Hepatocyte (in vitro differentiated cells): ENCODE measurements around the gene UGT1A5. TPM values are rescaled to one million over a fixed set of nuclear protein-coding genes. Genes with fewer than 3 reads are reported as not detected.

Experiments used
- DNase-seq: peaks from one replicate; pipeline ENCODE4 v3.0.0-alpha.2; 2016; ENCODE audit warnings: low spot score
- H2AFZ ChIP-seq: fragments of 200-600 bp; sonication (generic); 2 replicates; pipeline ENCODE4 v1.6.0; 2016; ENCODE audit warnings: antibody characterized with exemption, mild to moderate bottlenecking
- H3K27ac ChIP-seq: fragments of 200-600 bp; sonication (generic); 2 replicates; pipeline ENCODE4 v1.5.1; 2016; ENCODE audit warnings: mild to moderate bottlenecking
- H3K27me3 ChIP-seq: fragments of 200-600 bp; sonication (generic); 2 replicates; pipeline ENCODE4 v1.6.1; 2016
- H3K36me3 ChIP-seq: fragments of 200-600 bp; sonication (generic); replicated peaks from 2 replicates; pipeline ENCODE4 v1.5.1; 2016; ENCODE audit warnings: low read depth; ENCODE audit not compliant: insufficient read depth
- H3K4me1 ChIP-seq: fragments of 200-600 bp; sonication (generic); 2 replicates; pipeline ENCODE4 v1.5.1; 2016; ENCODE audit warnings: mild to moderate bottlenecking, moderate library complexity; ENCODE audit not compliant: insufficient read depth
- H3K4me2 ChIP-seq: fragments of 200-600 bp; sonication (generic); 2 replicates; pipeline ENCODE4 v1.6.0; 2016
- H3K4me3 ChIP-seq: fragments of 200-600 bp; sonication (generic); 2 replicates; pipeline ENCODE4 v1.5.1; 2016; ENCODE audit warnings: mild to moderate bottlenecking
- H3K79me2 ChIP-seq: fragments of 200-600 bp; sonication (generic); 2 replicates; pipeline ENCODE4 v1.6.0; 2017; ENCODE audit warnings: mild to moderate bottlenecking
- H3K9me2 ChIP-seq: fragments of 200-600 bp; sonication (generic); replicated peaks from 2 replicates; pipeline ENCODE4 v1.6.0; 2017; ENCODE audit warnings: mild to moderate bottlenecking; ENCODE audit not compliant: insufficient read depth
- H3K9me3 ChIP-seq: fragments of 200-600 bp; sonication (generic); 2 replicates; pipeline ENCODE4 v1.5.1; 2016; ENCODE audit warnings: low read depth, mild to moderate bottlenecking
- H4K20me1 ChIP-seq: fragments of 200-600 bp; sonication (generic); 2 replicates; pipeline ENCODE4 v1.6.0; 2016; ENCODE audit warnings: mild to moderate bottlenecking; ENCODE audit not compliant: insufficient read depth, poor library complexity, severe bottlenecking
- CTCF ChIP-seq: fragments of 200-600 bp; sonication (generic); IDR thresholded peaks from 2 replicates; pipeline ENCODE4 v1.5.1; 2016; ENCODE audit warnings: antibody characterized with exemption, mild to moderate bottlenecking; ENCODE audit not compliant: poor library complexity
- EZH2 ChIP-seq: fragments of 200-600 bp; sonication (generic); IDR thresholded peaks from 2 replicates; pipeline ENCODE4 v1.6.1; 2016; ENCODE audit warnings: antibody characterized with exemption, mild to moderate bottlenecking, borderline replicate concordance
- EZH2phosphoT487 ChIP-seq: fragments of 200-600 bp; sonication (generic); IDR thresholded peaks from one replicate; pipeline ENCODE4 v1.6.1; 2018; ENCODE audit warnings: antibody characterized with exemption, mild to moderate bottlenecking, low read depth, moderate library complexity; ENCODE audit not compliant: unreplicated experiment, severe bottlenecking
- whole genome bisulfite sequencing: methylation state at CpG from one replicate; pipeline ENCODE4 v1.1.6; 2016; ENCODE audit warnings: low lambda C conversion rate; ENCODE audit errors: missing lambda C conversion rate; 5-methylcytosine and 5-hydroxymethylcytosine counted together
- polyA plus RNA-seq: library from polyadenylated mRNA; unstranded; fragments of >200 nt; fragmentation: Nextera tagmentation; extraction: Ambion mirVana; gene quantifications from 2 replicates; pipeline ENCODE4 v1.2.1, GENCODE V29; 2016
- total RNA-seq: library from RNA; depleted of rRNA; stranded (reverse); fragments of >200 nt; gene quantifications from 2 replicates; pipeline ENCODE4 v1.2.3, GENCODE V29; 2014

UGT1A5 gene
- total and polyA plus RNA-seq, 2 experiments from 2014 or later = not detected

- H3K79me2 ChIP-seq = no peaks in the 10 kb centered on the region
- TF ChIP-seq CTCF (no peak), EZH2phosphoT487 (no peak), EZH2 (no peak)
- H3K9me2 ChIP-seq = no peaks in the 10 kb centered on the region
- H3K4me1 ChIP-seq = no peaks in the 10 kb centered on the region
- H3K4me2 ChIP-seq = no peak overlapping the region
- H3K36me3 ChIP-seq = no peaks in the 10 kb centered on the region
- no peaks in the 10 kb centered on the region for H4K20me1 ChIP-seq
- no peak for DNase-seq
- H2AFZ ChIP-seq = no peak overlapping the region
- H3K9me3 ChIP-seq = no peaks in the 10 kb centered on the region
- no peaks in the 10 kb centered on the region for H3K27me3 ChIP-seq
- H3K27ac ChIP-seq = no peak overlapping the region
- H3K4me3 ChIP-seq = no peak overlapping the region
- 93% methylated on average over 6 of the region's 6 CpGs for WGBS
Observed at GRCh38 chr2:233810385-233810784, 97.7 kb downstream of the UGT1A5 start.

- Histone ChIP-seq H3K27ac (no peak overlapping the region), H3K79me2 (no peaks in the 10 kb centered on the region), H3K9me3 (no peaks in the 10 kb centered on the region), H3K4me3 (no peak overlapping the region), H3K9me2 (no peaks in the 10 kb centered on the region), H2AFZ (no peak overlapping the region), H3K4me1 (no peaks in the 10 kb centered on the region), H3K27me3 (no peaks in the 10 kb centered on the region), H3K36me3 (no peaks in the 10 kb centered on the region), H3K4me2 (no peak overlapping the region), H4K20me1 (no peaks in the 10 kb centered on the region)
- DNase-seq = no peak
- WGBS = 78% methylated on average over 4 of the region's 4 CpGs
- TF ChIP-seq EZH2phosphoT487 (no peak), CTCF (no peak), EZH2 (no peak)
Observed at GRCh38 chr2:233811087-233811486, 98.4 kb downstream of the UGT1A5 start.

- WGBS = 94% methylated on average over 8 of the region's 8 CpGs
- DNase-seq = no peak
- H3K79me2 ChIP-seq = no peaks in the 10 kb centered on the region
- H3K4me1 ChIP-seq = no peaks in the 10 kb centered on the region
- no peaks in the 10 kb centered on the region for H3K27me3 ChIP-seq
- no peaks in the 10 kb centered on the region for H3K36me3 ChIP-seq
- H3K4me3 ChIP-seq = no peak overlapping the region
- H3K4me2 ChIP-seq = no peak overlapping the region
- H2AFZ ChIP-seq = no peak overlapping the region
- no peak for TF ChIP-seq CTCF
- TF ChIP-seq EZH2phosphoT487 = no peak
- TF ChIP-seq EZH2 = no peak
- H3K9me3 ChIP-seq = no peaks in the 10 kb centered on the region
- no peak overlapping the region for H3K27ac ChIP-seq
- H3K9me2 ChIP-seq = no peaks in the 10 kb centered on the region
- no peaks in the 10 kb centered on the region for H4K20me1 ChIP-seq
Observed at GRCh38 chr2:233811732-233812131, 99.0 kb downstream of the UGT1A5 start.
